IPS-15b (cell line): ENCODE results near the gene MALRD1.

Source experiments
- H3K27me3 ChIP-seq: one replicate; pipeline ENCODE4 v1.6.1; 2013; ENCODE audit warnings: low read length; ENCODE audit not compliant: control insufficient read depth, insufficient read depth
- H3K36me3 ChIP-seq: one replicate; pipeline ENCODE4 v1.6.1; 2013; ENCODE audit warnings: low read length; ENCODE audit not compliant: control insufficient read depth, insufficient read depth
- H3K4me1 ChIP-seq: one replicate; pipeline ENCODE4 v1.6.1; 2013; ENCODE audit warnings: mild to moderate bottlenecking, low read length; ENCODE audit not compliant: control insufficient read depth, insufficient read depth
- H3K4me3 ChIP-seq: one replicate; pipeline ENCODE4 v1.5.1; 2013; ENCODE audit warnings: low read depth, low read length
- H3K9ac ChIP-seq: one replicate; pipeline ENCODE4 v1.6.1; 2013; ENCODE audit warnings: low read depth, mild to moderate bottlenecking, low read length
- H3K9me3 ChIP-seq: one replicate; pipeline ENCODE4 v1.6.1; 2013; ENCODE audit warnings: mild to moderate bottlenecking, low read length; ENCODE audit not compliant: control insufficient read depth, insufficient read depth

The MALRD1 gene

GRCh38 chr10:19629567-19629966 is 581.0 kb downstream of the MALRD1 start:
- Histone ChIP-seq H3K4me1 (peaks cover 4% of the 10 kb centered on the region), H3K36me3 (no peaks in the 10 kb centered on the region), H3K9ac (no peak overlapping the region), H3K9me3 (no peaks in the 10 kb centered on the region), H3K4me3 (no peak overlapping the region), H3K27me3 (no peaks in the 10 kb centered on the region)

DNA sequence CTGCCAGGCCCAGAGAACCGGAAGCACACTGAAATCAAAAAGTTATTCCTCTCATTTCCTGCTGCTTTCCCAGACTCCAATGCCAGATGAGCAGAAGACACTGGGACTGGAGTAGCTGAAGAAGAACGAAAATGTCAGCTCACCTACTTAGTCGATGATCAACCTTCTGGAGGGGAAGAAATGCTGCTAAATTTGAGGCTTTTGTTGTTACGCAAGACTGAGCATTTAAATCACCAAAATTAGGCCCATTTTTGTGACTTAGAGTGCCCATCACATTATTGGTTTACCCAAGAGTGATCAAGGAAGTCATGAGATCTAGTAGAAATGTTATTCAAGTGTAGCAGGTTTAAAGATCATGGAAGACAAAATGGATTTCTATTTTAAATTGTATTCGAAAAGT is 585.6 kb downstream of the MALRD1 start:
- H3K4me3 ChIP-seq = no peak overlapping the region
- H3K27me3 ChIP-seq = no peaks in the 10 kb centered on the region
- no peak overlapping the region for H3K9ac ChIP-seq
- peaks cover under 1% of the 10 kb centered on the region for H3K4me1 ChIP-seq
- no peaks in the 10 kb centered on the region for H3K36me3 ChIP-seq
- H3K9me3 ChIP-seq = no peaks in the 10 kb centered on the region

DNA sequence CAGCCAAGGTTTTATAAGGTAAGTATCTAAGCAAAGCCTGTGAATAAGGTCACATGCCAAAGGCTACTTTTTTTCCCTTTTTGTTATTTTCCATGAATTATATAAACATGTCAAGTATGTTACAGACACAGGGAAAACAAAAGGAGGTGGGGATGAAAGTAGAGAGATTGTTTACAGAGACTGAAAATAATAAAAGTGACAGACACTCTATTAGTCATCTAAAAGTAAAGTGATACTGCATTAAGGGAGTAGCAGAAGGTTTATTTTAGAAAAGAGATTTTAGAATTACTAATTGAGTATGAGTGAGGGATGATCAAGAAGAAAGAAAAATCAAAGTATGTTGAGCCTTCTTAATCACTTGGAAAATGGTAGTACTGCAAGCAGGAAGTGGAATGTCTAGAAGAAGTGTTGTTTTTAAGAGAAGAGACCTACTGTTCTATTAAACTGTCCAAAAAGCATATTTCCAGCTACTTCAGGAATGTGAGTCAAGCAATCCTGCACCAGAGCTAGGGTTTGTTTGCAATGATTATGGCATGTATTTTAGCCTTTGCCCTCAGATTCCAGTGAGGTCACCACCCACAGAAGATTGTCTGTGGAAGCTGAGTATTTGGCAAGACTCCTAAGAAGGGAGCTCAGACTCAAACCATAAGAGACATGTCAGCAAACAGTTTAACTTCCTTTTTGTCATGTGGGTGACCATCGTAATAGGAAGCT is 589.7 kb downstream of the MALRD1 start:
- Histone ChIP-seq H3K4me3 (no peak overlapping the region), H3K4me1 (no peaks in the 10 kb centered on the region), H3K27me3 (no peaks in the 10 kb centered on the region), H3K9ac (no peak overlapping the region), H3K36me3 (no peaks in the 10 kb centered on the region), H3K9me3 (no peaks in the 10 kb centered on the region)

GRCh38 chr10:19638896-19639233 is 590.3 kb downstream of the MALRD1 start:
- H3K4me3 ChIP-seq = no peak overlapping the region
- no peaks in the 10 kb centered on the region for H3K9me3 ChIP-seq
- H3K4me1 ChIP-seq = no peaks in the 10 kb centered on the region
- no peaks in the 10 kb centered on the region for H3K36me3 ChIP-seq
- no peak overlapping the region for H3K9ac ChIP-seq
- no peaks in the 10 kb centered on the region for H3K27me3 ChIP-seq

DNA sequence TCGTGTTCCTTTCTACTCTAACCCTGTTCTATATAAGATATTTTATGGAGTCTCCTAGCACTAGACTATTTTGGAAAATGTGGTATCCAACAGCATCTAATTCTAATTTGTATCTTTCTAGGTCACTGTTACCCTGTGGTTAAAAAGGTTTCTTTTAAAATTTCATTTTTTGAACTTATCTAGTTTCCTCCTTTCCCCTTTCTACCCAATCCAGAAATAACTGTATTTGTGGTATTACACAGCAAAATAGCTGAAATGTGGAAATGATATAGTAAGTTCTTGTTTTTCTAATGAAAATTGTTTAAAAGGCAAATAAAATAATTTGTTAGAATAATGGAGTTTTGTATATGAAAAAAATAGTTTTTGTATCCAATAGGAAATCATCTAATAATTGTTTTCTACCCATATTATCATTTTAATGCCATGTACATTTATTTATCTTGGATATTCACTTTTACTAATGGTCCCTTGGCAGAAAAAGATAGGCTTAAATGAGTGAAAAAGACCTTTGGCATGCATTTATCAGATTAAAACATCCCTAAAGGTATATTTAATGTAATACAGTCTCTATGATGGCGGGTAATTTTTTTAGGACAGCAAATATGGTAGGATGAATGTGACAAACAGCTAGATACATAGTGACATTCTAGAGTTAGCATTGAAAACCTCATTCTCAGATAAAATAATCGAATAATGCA is 592.1 kb downstream of the MALRD1 start:
- Histone ChIP-seq H3K36me3 (no peaks in the 10 kb centered on the region), H3K4me1 (no peaks in the 10 kb centered on the region), H3K9ac (no peak overlapping the region)

GRCh38 chr10:19651549-19651948 is 602.9 kb downstream of the MALRD1 start:
- H3K4me1 ChIP-seq = no peaks in the 10 kb centered on the region
- H3K9me3 ChIP-seq = no peaks in the 10 kb centered on the region
- no peak overlapping the region for H3K9ac ChIP-seq
- H3K27me3 ChIP-seq = no peaks in the 10 kb centered on the region
- no peaks in the 10 kb centered on the region for H3K36me3 ChIP-seq
- H3K4me3 ChIP-seq = no peak overlapping the region

More for the DNA sequence above, 592.1 kb downstream of the MALRD1 start:
- no peak overlapping the region for H3K4me3 ChIP-seq
- H3K9me3 ChIP-seq = no peaks in the 10 kb centered on the region
- H3K27me3 ChIP-seq = no peaks in the 10 kb centered on the region

DNA sequence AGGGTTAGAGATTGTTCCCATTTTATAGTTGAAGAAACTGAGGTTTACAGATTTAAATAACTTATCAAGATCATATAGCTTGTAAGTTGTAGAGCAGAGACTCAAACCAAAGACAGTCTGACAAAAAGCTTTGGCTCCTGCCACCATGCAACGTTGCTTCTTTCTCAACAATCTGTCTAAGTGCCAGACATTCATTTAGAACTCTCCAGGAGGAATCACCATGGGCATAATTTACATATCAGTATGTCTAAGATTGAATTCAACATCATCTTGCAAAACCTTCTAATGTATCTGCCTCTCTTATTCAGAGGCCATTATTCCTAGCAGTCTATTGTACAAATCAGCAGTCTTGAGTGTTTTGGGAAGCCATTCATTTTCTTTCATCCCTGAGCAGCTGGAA is 604.1 kb downstream of the MALRD1 start:
- H3K9ac ChIP-seq = no peak overlapping the region
- no peaks in the 10 kb centered on the region for H3K9me3 ChIP-seq
- H3K36me3 ChIP-seq = no peaks in the 10 kb centered on the region
- no peaks in the 10 kb centered on the region for H3K4me1 ChIP-seq
- no peak overlapping the region for H3K4me3 ChIP-seq
- no peaks in the 10 kb centered on the region for H3K27me3 ChIP-seq

DNA sequence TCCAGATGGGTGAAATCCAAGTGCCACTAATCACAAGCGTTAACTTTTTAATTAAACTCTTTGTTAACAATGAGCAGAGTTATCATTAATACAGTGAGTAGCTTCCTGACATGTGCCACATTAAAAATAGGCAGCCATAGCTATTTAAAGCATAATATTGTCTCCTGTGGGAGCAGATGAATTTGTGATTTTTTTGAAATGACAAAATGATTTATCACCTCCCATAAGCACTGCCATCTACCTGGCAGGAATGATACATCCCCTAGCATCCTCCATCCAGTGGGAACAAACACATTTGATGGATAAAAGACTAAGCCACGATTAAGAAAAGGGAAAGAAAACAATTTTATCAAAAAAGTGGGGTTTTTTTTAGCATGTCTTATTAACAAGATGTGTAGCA is 605.3 kb downstream of the MALRD1 start:
- H3K36me3 ChIP-seq = no peaks in the 10 kb centered on the region
- no peak overlapping the region for H3K9ac ChIP-seq
- H3K27me3 ChIP-seq = no peaks in the 10 kb centered on the region
- H3K9me3 ChIP-seq = no peaks in the 10 kb centered on the region
- no peak overlapping the region for H3K4me3 ChIP-seq
- H3K4me1 ChIP-seq = no peaks in the 10 kb centered on the region

GRCh38 chr10:19654576-19654975 is 606.0 kb downstream of the MALRD1 start:
- H3K9ac ChIP-seq = no peak overlapping the region
- H3K27me3 ChIP-seq = no peaks in the 10 kb centered on the region
- H3K4me1 ChIP-seq = no peaks in the 10 kb centered on the region
- H3K9me3 ChIP-seq = no peaks in the 10 kb centered on the region
- no peaks in the 10 kb centered on the region for H3K36me3 ChIP-seq
- H3K4me3 ChIP-seq = no peak overlapping the region

DNA sequence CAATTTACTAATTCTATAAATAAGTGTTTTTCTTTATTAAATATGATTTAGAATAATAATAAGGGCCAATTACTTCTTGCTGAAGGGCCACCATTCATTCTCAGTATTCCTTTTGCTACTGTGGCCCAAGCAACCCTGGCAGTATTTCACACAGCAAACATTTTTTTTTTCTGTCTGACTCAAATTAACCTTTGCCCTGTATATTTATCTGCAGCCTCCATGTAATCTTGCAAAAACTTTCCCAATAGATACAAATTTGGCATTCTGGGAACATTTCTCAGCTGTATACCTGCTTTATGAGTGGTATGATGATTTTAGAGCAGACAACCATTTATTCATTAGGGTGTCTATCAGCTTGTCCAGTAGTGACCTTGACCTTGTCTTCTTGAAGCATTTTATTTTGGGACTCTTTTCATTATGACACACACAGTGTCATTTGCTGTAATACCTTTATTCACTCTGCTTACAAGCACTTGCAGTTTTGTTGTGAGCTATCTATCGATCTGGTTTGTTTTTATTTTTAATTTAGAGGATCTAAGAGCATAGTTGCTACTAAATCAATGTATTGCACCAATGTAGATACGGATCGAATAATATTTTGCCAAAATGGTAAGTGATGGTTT is 607.9 kb downstream of the MALRD1 start:
- Histone ChIP-seq H3K9ac (no peak overlapping the region), H3K4me1 (no peaks in the 10 kb centered on the region), H3K9me3 (no peaks in the 10 kb centered on the region), H3K4me3 (no peak overlapping the region), H3K36me3 (no peaks in the 10 kb centered on the region), H3K27me3 (no peaks in the 10 kb centered on the region)

DNA sequence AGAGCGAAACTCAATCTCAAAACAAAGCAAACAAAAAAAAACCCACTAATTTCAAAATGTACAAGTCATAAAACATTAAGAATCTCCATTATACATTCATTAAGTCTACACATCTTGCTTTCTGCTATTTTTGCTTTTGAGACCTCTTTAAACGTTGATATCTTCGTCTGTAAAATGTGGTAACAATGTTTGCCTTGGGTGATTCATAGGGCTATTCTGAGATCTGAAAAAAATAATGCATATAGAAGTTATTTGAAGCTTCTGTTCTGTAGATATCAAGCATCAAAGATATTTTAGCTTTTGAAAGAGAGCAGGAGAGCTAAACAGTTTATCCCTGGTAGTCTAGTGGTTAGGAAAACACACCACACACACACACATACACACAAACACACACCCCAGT is 609.5 kb downstream of the MALRD1 start:
- H3K27me3 ChIP-seq = no peaks in the 10 kb centered on the region
- no peaks in the 10 kb centered on the region for H3K9me3 ChIP-seq
- no peaks in the 10 kb centered on the region for H3K4me1 ChIP-seq
- no peak overlapping the region for H3K9ac ChIP-seq
- H3K36me3 ChIP-seq = no peaks in the 10 kb centered on the region
- H3K4me3 ChIP-seq = no peak overlapping the region

GRCh38 chr10:19658622-19659233 is 610.1 kb downstream of the MALRD1 start:
- Histone ChIP-seq H3K27me3 (no peaks in the 10 kb centered on the region), H3K4me1 (no peaks in the 10 kb centered on the region), H3K9ac (no peak overlapping the region), H3K9me3 (no peaks in the 10 kb centered on the region), H3K36me3 (no peaks in the 10 kb centered on the region), H3K4me3 (no peak overlapping the region)
